Glutamatergic neuron (in vitro differentiated cells): Measurements from ENCODE around the gene LSS. TPM values are rescaled to one million over a fixed set of nuclear protein-coding genes. Genes with fewer than 3 reads are reported as not detected.
"Not testable (repeated sequence)": the region's sequence is repeated elsewhere in the genome, so short reads cannot be mapped to it uniquely, and the experiment has no call there.

Source experiments
- DNase-seq: peaks from one replicate; pipeline ENCODE4 v3.0.0; 2022
- H3K27ac Mint-ChIP-seq: one replicate; pipeline ENCODE4 v1.8.0; 2020; ENCODE audit warnings: mild to moderate bottlenecking, mixed read lengths, inconsistent platforms; ENCODE audit not compliant: unreplicated experiment
- H3K27me3 Mint-ChIP-seq: one replicate; pipeline ENCODE4 v1.8.0; 2020; ENCODE audit warnings: mild to moderate bottlenecking, moderate library complexity, mixed read lengths, inconsistent platforms; ENCODE audit not compliant: unreplicated experiment
- H3K36me3 Mint-ChIP-seq: one replicate; pipeline ENCODE4 v1.8.0; 2020; ENCODE audit warnings: mild to moderate bottlenecking, mixed read lengths, inconsistent platforms; ENCODE audit not compliant: unreplicated experiment
- H3K4me1 Mint-ChIP-seq: one replicate; pipeline ENCODE4 v1.8.0; 2020; ENCODE audit warnings: mild to moderate bottlenecking, low read depth, mixed read lengths, inconsistent platforms; ENCODE audit not compliant: unreplicated experiment
- H3K4me3 Mint-ChIP-seq: one replicate; pipeline ENCODE4 v1.8.0; 2020; ENCODE audit warnings: mild to moderate bottlenecking, mixed read lengths, inconsistent platforms; ENCODE audit not compliant: unreplicated experiment
- H3K9me3 Mint-ChIP-seq: one replicate; pipeline ENCODE4 v1.8.0; 2020; ENCODE audit warnings: mild to moderate bottlenecking, moderate library complexity, mixed read lengths, inconsistent platforms; ENCODE audit not compliant: unreplicated experiment
- CTCF ChIP-seq: fragments of 200-600 bp; sonication (generic); IDR thresholded peaks from one replicate; pipeline ENCODE4 v1.5.0; 2021; ENCODE audit not compliant: partially characterized antibody, unreplicated experiment
- total RNA-seq: library from RNA; stranded (reverse); fragmentation: NEBNext Ultra II Directional; extraction: Animal tissue kit (Norgen Biotek cat#: 25700); gene quantifications from one replicate; pipeline ENCODE4 v1.2.1, GENCODE V29; 2021; ENCODE audit not compliant: unreplicated experiment

The LSS gene
- total RNA-seq, 1 donor from 2014 or later, result 390 TPM

GRCh38 chr21:46144464-46145070, 84.0 kb downstream of the LSS start:
- TF ChIP-seq CTCF, result no peak
- Mint-ChIP-seq H3K4me3 (no peak overlapping the region), H3K27ac (no peak overlapping the region), H3K4me1 (peaks cover 11% of the 10 kb centered on the region), H3K36me3 (peaks cover 4% of the 10 kb centered on the region), H3K9me3 (peaks cover 7% of the 10 kb centered on the region), H3K27me3 (peaks cover 13% of the 10 kb centered on the region)
- peak; percentile 13 for DNase-seq

- Mint-ChIP-seq H3K9me3 (peaks cover 4% of the 10 kb centered on the region), H3K4me1 (peaks cover 12% of the 10 kb centered on the region), H3K36me3 (peaks cover 4% of the 10 kb centered on the region), H3K27ac (no peak overlapping the region), H3K27me3 (peaks cover 14% of the 10 kb centered on the region), H3K4me3 (no peak overlapping the region)
- DNase-seq, result peak; percentile 9
- no peak for TF ChIP-seq CTCF
These were observed 85.7 kb downstream of the LSS start for GRCh38 chr21:46142582-46143473.

GRCh38 chr21:46141767-46142581, 86.6 kb downstream of the LSS start:
- no peak overlapping the region for H3K27ac Mint-ChIP-seq
- H3K9me3 Mint-ChIP-seq, result peaks cover 4% of the 10 kb centered on the region
- no peak overlapping the region for H3K4me3 Mint-ChIP-seq
- DNase-seq, result peak; percentile 12
- H3K27me3 Mint-ChIP-seq, result peaks cover 14% of the 10 kb centered on the region
- H3K4me1 Mint-ChIP-seq, result peaks cover 12% of the 10 kb centered on the region
- peaks cover 4% of the 10 kb centered on the region for H3K36me3 Mint-ChIP-seq
- TF ChIP-seq CTCF, result no peak

GRCh38 chr21:46140352-46141003, 88.1 kb downstream of the LSS start:
- not testable (repeated sequence) for H3K36me3 Mint-ChIP-seq, H3K27ac Mint-ChIP-seq, H3K4me1 Mint-ChIP-seq, H3K9me3 Mint-ChIP-seq, DNase-seq
- Mint-ChIP-seq H3K27me3 (peaks cover 14% of the 10 kb centered on the region), H3K4me3 (peak overlapping the region; percentile 30)

- no peak overlapping the region for H3K27ac Mint-ChIP-seq
- TF ChIP-seq CTCF, result no peak
- H3K27me3 Mint-ChIP-seq, result peaks cover 16% of the 10 kb centered on the region
- H3K9me3 Mint-ChIP-seq, result peaks cover 7% of the 10 kb centered on the region
- no peak overlapping the region for H3K4me3 Mint-ChIP-seq
- no peak for DNase-seq
- peaks cover 4% of the 10 kb centered on the region for H3K36me3 Mint-ChIP-seq
- H3K4me1 Mint-ChIP-seq, result peaks cover 9% of the 10 kb centered on the region
These were observed 88.9 kb downstream of the LSS start for GRCh38 chr21:46139686-46140085.
